NCI-H2227 treated with DMSO at 0.1 percent for 48 hours (cell line): ENCODE results near the gene CREBRF.
"Not testable (repeated sequence)": the region's sequence is repeated elsewhere in the genome, so short reads cannot be mapped to it uniquely, and the experiment has no call there.

Experiments used
- DNase-seq: peaks from one replicate; lab custom pipeline; 2025; lab: John Stamatoyannopoulos, UW

The CREBRF gene

GRCh38 chr5:173090639-173091038, 34.5 kb downstream of the CREBRF start:
- no peak for DNase-seq

GRCh38 chr5:173091981-173092380, 35.8 kb downstream of the CREBRF start:
- DNase-seq: no peak

- no peak for DNase-seq
These were observed 37.5 kb downstream of the CREBRF start for GRCh38 chr5:173093606-173094005.

GRCh38 chr5:173094012-173094661, 38.0 kb downstream of the CREBRF start:
- DNase-seq: no peak

GRCh38 chr5:173098787-173099186, 42.6 kb downstream of the CREBRF start:
- DNase-seq: no peak

GRCh38 chr5:173099461-173099860, 43.3 kb downstream of the CREBRF start:
- no peak for DNase-seq

GRCh38 chr5:173101245-173101644, 45.1 kb downstream of the CREBRF start:
- no peak for DNase-seq

- no peak for DNase-seq
These were observed 47.3 kb downstream of the CREBRF start for GRCh38 chr5:173103411-173103810.

GRCh38 chr5:173108914-173109313, 52.8 kb downstream of the CREBRF start:
- DNase-seq: no peak

- no peak for DNase-seq
These were observed 58.4 kb downstream of the CREBRF start for GRCh38 chr5:173114536-173114935.

GRCh38 chr5:173119719-173120118, 63.6 kb downstream of the CREBRF start:
- DNase-seq: no peak

- no peak for DNase-seq
These were observed 67.3 kb downstream of the CREBRF start for GRCh38 chr5:173123416-173123815.

GRCh38 chr5:173132166-173132565, 76.0 kb downstream of the CREBRF start:
- DNase-seq: not testable (repeated sequence)

- no peak for DNase-seq
These were observed 82.6 kb downstream of the CREBRF start for GRCh38 chr5:173138707-173139106.

GRCh38 chr5:173139631-173140030, 83.5 kb downstream of the CREBRF start:
- DNase-seq: no peak

- DNase-seq: no peak
These were observed 84.6 kb downstream of the CREBRF start for GRCh38 chr5:173140769-173141168.

- DNase-seq: no peak
These were observed 87.4 kb downstream of the CREBRF start for GRCh38 chr5:173143567-173143966.

GRCh38 chr5:173144200-173145176, 88.3 kb downstream of the CREBRF start, which contains the start of gene BNIP1:
TSS of gene BNIP1 (plus strand) at chr5:173144531. CDS start at chr5:173144546, 15 bp downstream.
- peak; percentile 87 for DNase-seq

GRCh38 chr5:173148354-173148753, 92.2 kb downstream of the CREBRF start:
- DNase-seq: no peak

GRCh38 chr5:173152547-173152946, 96.4 kb downstream of the CREBRF start:
- no peak for DNase-seq

- no peak for DNase-seq
These were observed 97.7 kb downstream of the CREBRF start for GRCh38 chr5:173153842-173154241.

GRCh38 chr5:173154619-173155018, 98.5 kb downstream of the CREBRF start:
- DNase-seq: not testable (repeated sequence)

- no peak for DNase-seq
These were observed 99.8 kb downstream of the CREBRF start for GRCh38 chr5:173155912-173156311.
